Measurements from ENCODE around the gene ARMC3. TPM values are rescaled to one million over a fixed set of nuclear protein-coding genes. Genes with fewer than 3 reads are reported as not detected.

ARMC3 gene
- total and polyA plus RNA-seq, 12 donors = 0.17 TPM; not detected in 11

GRCh38 chr10:23005150-23005549 is 77.3 kb downstream of the ARMC3 start:
- Histone ChIP-seq H3K9me3 (replicated peaks in 1 of 3) (no peaks in the 10 kb centered on the region), H3K4me3 (no peak overlapping the region), H3K27me3 (peaks cover 23% of the 10 kb centered on the region), H3K27ac (no peak overlapping the region), H3K36me3 (replicated peaks in 1 of 2) (no peaks in the 10 kb centered on the region), H3K4me1 (replicated peaks in 1 of 2) (no peaks in the 10 kb centered on the region)
- 82 to 93% (median 86%) methylated on average over 12 of the region's 12 CpGs for WGBS, 4 donors
- no peak for DNase-seq
- TF ChIP-seq POLR2A (IDR thresholded peaks at IDR 0.05) = no peak
- no peak for TF ChIP-seq CTCF (IDR thresholded peaks at IDR 0.05)
- intact Hi-C loops (cut with DNase I) = no loop called here

DNA sequence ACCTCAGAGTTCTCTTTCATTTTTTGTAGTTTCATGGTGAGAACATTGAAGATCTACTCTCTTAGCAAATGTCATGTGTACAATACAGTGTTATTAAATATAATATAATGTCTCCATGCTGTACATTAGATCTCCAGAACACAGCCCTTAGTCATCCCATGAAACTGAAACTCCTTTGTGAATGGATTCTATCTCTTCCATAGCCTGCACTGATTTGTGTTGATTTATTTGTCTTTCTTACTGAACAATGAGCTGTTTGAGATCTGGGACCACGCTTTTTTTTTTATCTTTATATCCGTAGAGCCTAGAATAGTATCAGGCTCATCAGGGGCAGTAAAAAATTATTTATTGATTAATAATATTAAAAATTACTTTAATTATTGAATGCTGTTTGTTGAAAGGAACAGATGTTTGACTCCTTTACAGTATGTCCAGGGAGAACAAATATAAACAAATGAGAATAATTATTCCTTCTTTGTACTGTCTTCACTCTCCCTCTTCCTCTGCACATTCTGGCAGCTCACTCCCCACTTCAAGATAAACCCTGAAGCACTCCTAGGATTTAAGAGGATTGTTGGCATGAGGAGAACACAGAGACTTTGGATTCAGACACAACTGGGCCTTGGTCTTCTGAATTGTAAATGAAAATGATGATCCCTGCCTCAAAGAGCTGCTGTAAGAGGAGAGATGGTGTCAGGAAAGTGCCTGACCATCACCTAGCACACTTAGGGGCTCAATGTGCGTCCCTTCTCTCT is 85.9 kb downstream of the ARMC3 start:
- no peak for TF ChIP-seq CTCF (IDR thresholded peaks at IDR 0.05)
- no peak for TF ChIP-seq POLR2A (IDR thresholded peaks at IDR 0.05)
- H3K4me3 ChIP-seq = no peak overlapping the region
- H3K27me3 ChIP-seq = no peaks in the 10 kb centered on the region
- no peaks in the 10 kb centered on the region for H3K9me3 ChIP-seq (replicated peaks in 1 of 3)
- H3K36me3 ChIP-seq (replicated peaks in 1 of 2) = no peaks in the 10 kb centered on the region
- WGBS, 4 donors = 77 to 86% (median 80%) methylated on average over 3 of the region's 3 CpGs
- intact Hi-C loops (cut with DNase I) = no loop called here
- DNase-seq = no peak
- H3K27ac ChIP-seq = no peak overlapping the region
- no peaks in the 10 kb centered on the region for H3K4me1 ChIP-seq (replicated peaks in 1 of 2)

- intact Hi-C loops (cut with DNase I) = no loop called here
- TF ChIP-seq CTCF (IDR thresholded peaks at IDR 0.05) (no peak), POLR2A (IDR thresholded peaks at IDR 0.05) (no peak)
- WGBS, 4 donors = 78 to 87% (median 82%) methylated on average over 7 of the region's 7 CpGs
Observed at GRCh38 chr10:23015021-23015707, 87.3 kb downstream of the ARMC3 start.

DNA sequence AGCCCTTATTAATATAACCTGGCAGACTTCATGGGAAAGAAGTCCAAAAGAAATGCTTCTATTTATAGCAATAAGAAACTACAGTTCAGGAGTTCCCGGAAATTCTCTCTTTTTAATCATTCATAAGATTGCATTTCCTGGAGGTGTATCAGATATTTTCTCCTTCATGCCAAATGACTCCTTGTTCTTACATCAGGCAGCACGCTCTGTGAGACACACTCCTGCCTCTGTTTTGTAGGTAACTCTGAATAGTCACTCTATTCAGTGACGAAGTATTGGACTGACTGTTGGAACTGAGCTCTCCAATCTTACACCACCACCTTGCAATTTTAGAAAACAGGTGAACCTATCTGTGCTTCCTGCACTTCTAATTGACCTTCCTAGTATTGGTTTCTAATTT is 88.8 kb downstream of the ARMC3 start:
- no peak for TF ChIP-seq POLR2A (IDR thresholded peaks at IDR 0.05)
- TF ChIP-seq CTCF (IDR thresholded peaks at IDR 0.05) = no peak
- no peak for DNase-seq
- WGBS, 4 donors = 55 to 69% (median 57%) methylated on average over 3 of the region's 3 CpGs
- intact Hi-C loops (cut with DNase I) = no loop called here
- Histone ChIP-seq H3K27me3 (no peaks in the 10 kb centered on the region), H3K9me3 (replicated peaks in 1 of 3) (no peaks in the 10 kb centered on the region), H3K36me3 (replicated peaks in 1 of 2) (no peaks in the 10 kb centered on the region), H3K4me3 (no peak overlapping the region), H3K27ac (no peak overlapping the region), H3K4me1 (replicated peaks in 1 of 2) (no peaks in the 10 kb centered on the region)

More at GRCh38 chr10:23015021-23015707, 87.3 kb downstream of the ARMC3 start:
- Histone ChIP-seq H3K36me3 (replicated peaks in 1 of 2) (no peaks in the 10 kb centered on the region), H3K9me3 (replicated peaks in 1 of 3) (no peaks in the 10 kb centered on the region), H3K27me3 (no peaks in the 10 kb centered on the region), H3K27ac (no peak overlapping the region), H3K4me3 (no peak overlapping the region), H3K4me1 (replicated peaks in 1 of 2) (no peaks in the 10 kb centered on the region)
- no peak for DNase-seq

Data from adrenal gland (tissue), 12 donors.